AG09309 (cell line): ENCODE results near the gene GBP2.

ENCODE experiments used
- DNase-seq: peaks from one replicate; pipeline ENCODE4 v3.0.0-alpha.2; 2010; ENCODE audit warnings: low read depth
- H3K4me3 ChIP-seq: 2 replicates; pipeline ENCODE4 v1.5.1; 2011; ENCODE audit warnings: mild to moderate bottlenecking, low read depth, low read length, moderate library complexity; ENCODE audit not compliant: control insufficient read depth
- TF ChIP-seq, protein P1 (sequence below): IDR thresholded peaks from 2 replicates; pipeline ENCODE4 v1.5.1; 2011; ENCODE audit warnings: mild to moderate bottlenecking, low read depth, low read length, inconsistent platforms; ENCODE audit not compliant: insufficient read depth, control insufficient read depth; ENCODE audit errors: missing control alignments

The GBP2 gene

DNA sequence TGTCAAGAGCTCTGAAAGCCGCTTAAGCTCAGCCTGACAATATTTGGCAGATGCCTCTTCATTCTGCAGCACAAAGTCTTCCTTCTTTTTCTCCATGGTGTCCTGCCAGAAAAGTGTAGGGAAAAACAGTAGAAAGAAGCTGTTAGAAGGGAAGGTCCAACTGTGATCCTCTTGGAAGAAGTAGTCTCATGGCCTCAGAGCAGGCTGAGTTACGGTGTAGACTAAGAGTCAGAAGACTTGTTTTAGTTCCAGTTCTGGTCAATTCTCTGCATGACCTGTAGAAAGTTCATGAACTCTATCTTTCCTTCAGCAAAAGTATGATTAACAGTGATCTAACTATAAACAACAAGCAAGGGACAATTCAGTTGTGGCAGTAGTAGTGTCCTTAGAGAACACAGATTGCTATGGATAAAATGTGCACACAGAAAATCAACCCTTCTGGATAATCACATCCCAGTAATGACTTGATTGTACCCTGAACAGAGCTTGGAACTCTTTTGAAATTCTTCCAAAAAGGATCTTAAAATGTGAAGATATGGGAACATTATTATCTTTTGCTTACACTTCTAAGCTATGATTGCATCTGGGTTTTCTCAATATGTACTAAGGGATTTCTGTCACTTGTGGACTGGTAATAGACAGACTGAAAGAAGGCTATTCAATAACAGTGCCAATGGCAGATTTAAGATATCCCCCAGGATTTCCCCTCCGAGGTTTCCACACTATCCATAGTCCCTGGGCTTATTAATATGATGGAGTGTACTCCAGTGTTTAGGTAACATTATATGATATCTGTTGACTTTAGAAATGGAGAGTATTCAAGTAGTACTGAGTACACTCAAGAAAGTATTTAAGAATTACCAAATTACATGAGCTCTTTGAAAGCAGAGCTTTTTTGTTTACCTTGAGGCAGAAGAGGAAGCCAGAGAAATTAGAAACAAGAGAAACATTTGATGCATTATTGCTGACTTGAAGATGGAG, 22.1 kb upstream of the GBP2 start:
- DNase-seq, result no peak
- no peak overlapping the region for H3K4me3 ChIP-seq
- TF ChIP-seq, protein P1, sequence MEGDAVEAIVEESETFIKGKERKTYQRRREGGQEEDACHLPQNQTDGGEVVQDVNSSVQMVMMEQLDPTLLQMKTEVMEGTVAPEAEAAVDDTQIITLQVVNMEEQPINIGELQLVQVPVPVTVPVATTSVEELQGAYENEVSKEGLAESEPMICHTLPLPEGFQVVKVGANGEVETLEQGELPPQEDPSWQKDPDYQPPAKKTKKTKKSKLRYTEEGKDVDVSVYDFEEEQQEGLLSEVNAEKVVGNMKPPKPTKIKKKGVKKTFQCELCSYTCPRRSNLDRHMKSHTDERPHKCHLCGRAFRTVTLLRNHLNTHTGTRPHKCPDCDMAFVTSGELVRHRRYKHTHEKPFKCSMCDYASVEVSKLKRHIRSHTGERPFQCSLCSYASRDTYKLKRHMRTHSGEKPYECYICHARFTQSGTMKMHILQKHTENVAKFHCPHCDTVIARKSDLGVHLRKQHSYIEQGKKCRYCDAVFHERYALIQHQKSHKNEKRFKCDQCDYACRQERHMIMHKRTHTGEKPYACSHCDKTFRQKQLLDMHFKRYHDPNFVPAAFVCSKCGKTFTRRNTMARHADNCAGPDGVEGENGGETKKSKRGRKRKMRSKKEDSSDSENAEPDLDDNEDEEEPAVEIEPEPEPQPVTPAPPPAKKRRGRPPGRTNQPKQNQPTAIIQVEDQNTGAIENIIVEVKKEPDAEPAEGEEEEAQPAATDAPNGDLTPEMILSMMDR, result no peak

DNA sequence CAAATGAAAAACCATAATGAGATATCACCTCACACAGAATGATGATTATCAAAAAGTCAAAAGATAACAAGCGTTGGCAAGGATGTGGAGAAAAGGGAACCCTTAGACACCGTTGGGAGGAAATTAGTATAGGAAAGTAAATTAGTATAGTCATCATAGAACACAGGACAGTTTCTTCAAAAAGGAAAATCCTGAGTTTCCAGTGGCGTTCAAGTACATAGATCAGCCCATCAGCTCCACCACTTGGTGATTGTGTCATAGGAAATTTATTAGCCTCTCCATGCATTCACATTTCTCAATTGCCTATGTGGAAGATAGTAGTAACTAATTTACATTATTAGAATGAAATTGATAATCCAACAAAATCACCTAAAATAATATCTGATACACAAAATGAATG, 20.8 kb upstream of the GBP2 start:
- TF ChIP-seq, protein P1, result no peak
- H3K4me3 ChIP-seq, result no peak overlapping the region
- no peak for DNase-seq

DNA sequence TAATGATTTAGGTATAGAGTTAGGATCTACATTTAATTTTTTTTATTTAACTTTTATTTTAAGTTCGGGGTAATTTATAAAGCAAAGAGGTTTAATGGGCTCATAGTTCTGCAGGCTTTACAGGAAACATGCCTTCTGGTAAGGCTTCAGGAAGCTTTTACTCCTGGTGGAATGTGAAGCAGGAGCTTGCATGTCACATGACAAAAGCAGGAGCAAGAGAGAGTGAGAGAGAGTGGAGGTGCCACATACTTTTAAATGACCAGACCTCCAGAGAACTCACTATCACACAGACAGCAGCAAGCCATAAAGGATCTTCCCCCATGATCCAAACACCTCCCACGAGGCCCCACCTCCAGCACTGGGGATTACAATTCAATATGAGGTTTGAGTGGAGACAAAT, 17.6 kb upstream of the GBP2 start:
- no peak for DNase-seq
- TF ChIP-seq, protein P1, result no peak
- H3K4me3 ChIP-seq, result no peak overlapping the region

DNA sequence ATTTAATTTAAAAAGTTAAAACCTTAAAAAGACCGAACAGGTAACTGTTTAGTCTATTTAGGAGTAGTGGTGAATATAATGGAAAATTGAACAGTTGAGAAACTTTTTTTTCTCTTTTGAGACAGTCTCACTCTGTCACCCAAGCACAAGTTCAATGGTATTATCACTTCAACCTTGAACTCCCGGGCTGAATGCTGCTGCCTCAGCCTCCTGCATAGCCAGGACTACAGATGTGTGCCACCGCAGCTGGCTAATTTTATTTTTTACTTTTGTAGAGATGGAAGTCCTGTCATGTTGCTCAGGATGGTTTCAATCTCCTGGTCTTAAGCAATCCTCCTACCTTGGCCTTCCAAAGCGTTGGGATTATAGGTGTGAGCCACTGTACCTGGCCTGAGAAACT, 16.2 kb upstream of the GBP2 start:
- H3K4me3 ChIP-seq, result no peak overlapping the region
- TF ChIP-seq, protein P1, result no peak
- DNase-seq, result no peak

DNA sequence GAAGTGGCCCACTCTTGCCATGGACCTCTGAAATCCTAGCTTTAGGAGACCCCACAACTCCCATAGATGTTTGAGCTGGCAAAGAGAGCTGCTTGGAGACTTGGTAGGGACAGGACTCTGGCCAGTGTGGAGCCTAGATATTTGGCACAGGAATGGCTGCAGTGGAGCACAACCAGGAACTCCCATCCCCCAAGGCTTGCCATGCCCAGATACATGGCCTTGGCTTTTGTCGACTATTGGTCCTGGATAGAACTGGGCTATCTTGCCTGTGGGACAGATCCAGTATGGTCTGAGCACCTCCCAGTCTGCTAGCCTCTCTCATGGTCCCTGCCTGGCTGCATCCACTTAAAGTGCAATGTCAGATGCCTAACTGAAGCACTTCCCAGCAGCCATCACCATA, 7.8 kb upstream of the GBP2 start:
- H3K4me3 ChIP-seq, result no peak overlapping the region
- TF ChIP-seq, protein P1, result no peak
- no peak for DNase-seq

DNA sequence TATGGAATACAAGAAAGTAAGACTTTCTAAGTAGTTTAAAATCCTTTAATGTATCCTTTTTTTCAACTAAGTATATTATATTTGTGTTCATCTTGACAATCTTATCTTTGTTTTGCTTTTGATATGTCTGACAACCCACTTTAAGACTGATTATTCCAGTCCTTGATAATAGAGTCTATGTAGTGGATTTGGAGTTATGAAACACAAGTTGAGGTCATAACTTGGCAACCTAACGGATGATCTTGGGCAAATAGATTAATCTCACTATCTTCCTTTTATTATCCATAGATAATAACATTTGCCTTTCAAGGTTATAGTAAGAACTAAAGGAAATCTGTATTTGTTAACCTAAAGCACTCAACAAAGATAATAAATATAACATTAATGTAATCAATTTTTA, 4.8 kb upstream of the GBP2 start:
- TF ChIP-seq, protein P1, result no peak
- H3K4me3 ChIP-seq, result no peak overlapping the region
- DNase-seq, result no peak
